ENCODE measurements around the gene SPATS1. TPM values are rescaled to one million over a fixed set of nuclear protein-coding genes. Genes with fewer than 3 reads are reported as not detected.

The SPATS1 gene
- total and polyA plus RNA-seq, 2 of the 13 experiments (the other 11 are each of a cell fraction or from before 2014, with no cell fraction given), result not detected

GRCh38 chr6:44312901-44313788, 29.3 kb upstream of the SPATS1 start, which contains the start of gene AARS2 (continued):
- TF ChIP-seq LCORL (IDR thresholded peaks at IDR 0.05) (no peak), LCORL (CRISPR knock-in tag; IDR thresholded peaks at IDR 0.05) (peak; percentile 93), HMGXB3 (CRISPR knock-in tag; IDR thresholded peaks at IDR 0.05; ENCODE audit: borderline replicate concordance) (peak; percentile 96), RFXANK (CRISPR knock-in tag; IDR thresholded peaks at IDR 0.05) (peak; percentile 91), IKZF4 (CRISPR knock-in tag; IDR thresholded peaks at IDR 0.05; ENCODE audit: borderline replicate concordance, low read depth, not compliant biosample characterization) (peak; percentile 44), TGIF2 (CRISPR knock-in tag; IDR thresholded peaks at IDR 0.05) (peak; percentile 94), ZMYM4 (CRISPR knock-in tag; IDR thresholded peaks at IDR 0.05) (peak; percentile 100), AGO1 (IDR thresholded peaks at IDR 0.05; ENCODE audit: low read depth, low read length, poor library complexity, severe bottlenecking) (peak; percentile 88), FOXO4 (CRISPR knock-in tag; conservative IDR thresholded peaks at IDR 0.05) (0 out of 2 replicates have a peak, but pooled peaks have one; percentile 58), ZSCAN22 (CRISPR knock-in tag; IDR thresholded peaks at IDR 0.05) (peak; percentile 77; the same call in 1 of the 2 replicates), DMTF1 (CRISPR knock-in tag; IDR thresholded peaks at IDR 0.05) (0 out of 2 replicates have a peak, but pooled peaks have one; percentile 82), RNF2 (conservative IDR thresholded peaks at IDR 0.05; ENCODE audit: low read depth) (peak; percentile 81), MLLT10 (CRISPR knock-in tag; IDR thresholded peaks at IDR 0.05) (no peak), MATR3 (CRISPR knock-in tag; IDR thresholded peaks at IDR 0.05) (no peak; the same call in 1 of the 2 replicates), ZEB1 (IDR thresholded peaks at IDR 0.05; ENCODE audit: insufficient replicate concordance, low read depth) (no peak), ZBTB33 (CRISPR knock-in tag; IDR thresholded peaks at IDR 0.05) (peak; percentile 94), CENPBD1 (CRISPR knock-in tag; IDR thresholded peaks at IDR 0.05; ENCODE audit: borderline replicate concordance, low read depth) (no peak), RXRA (CRISPR knock-in tag; IDR thresholded peaks at IDR 0.05) (peak; percentile 94), ZMYM2 (CRISPR knock-in tag; IDR thresholded peaks at IDR 0.05) (peak; percentile 99)

All from HepG2 (cell line).